Adipose tissue (tissue), 3 donors: ENCODE measurements around the gene ZNF730. TPM values are rescaled to one million over a fixed set of nuclear protein-coding genes. Genes with fewer than 3 reads are reported as not detected.

Experiments
- polyA plus RNA-seq, 3 donors: library from polyadenylated mRNA; stranded (reverse); fragments of 200-250 nt; gene quantifications; one replicate each; pipeline ENCODE4 v1.2.3, GENCODE V29; 2013
- donor health status: healthy with polysubstance abuse.
- donor health status: Bipolar disorder and iron deficiency.
- donor health status: healthy.

Gene ZNF730
- polyA plus RNA-seq, 3 donors, result 0.04 to 0.14 TPM; not detected in 1

Other genes with a start within 250 kb of the ZNF730 start
- gene ZNF728, start 113.8 kb upstream of the ZNF730 start, polyA plus RNA-seq, result under 1 TPM in 2 of 3 donors, not detected in 1; 0.15 to 0.49 TPM
- gene ZNF724, start 133.4 kb downstream of the ZNF730 start, polyA plus RNA-seq, result under 1 TPM in 2 of 3 donors, not detected in 1; 0.24 TPM